GM12878 (cell line): ENCODE results near the gene SMIM38. TPM values are rescaled to one million over a fixed set of nuclear protein-coding genes. Genes with fewer than 3 reads are reported as not detected.

Experiments
- ATAC-seq: fragments of 200-7000 bp; cut with Tn5 transposase; 3 replicates; pipeline ENCODE4 v1.9.1; 2020; ENCODE audit warnings: mild to moderate bottlenecking, moderate library complexity
- BruUV-seq: library from RNA; stranded (reverse); fragments of 400-500 nt; replicated peaks from 2 replicates; lab custom pipeline; 2021; lab: Mats Ljungman, UMichigan
- CTCF ChIA-PET: fragments of 300-600 bp; sonication (Branson Sonifier 250); formaldehyde crosslinking; extraction: SDS; loops from one replicate; lab custom pipeline; 2021; ENCODE audit warnings: inconsistent platforms; lab: Yijun Ruan, JAX
- POLR2A ChIA-PET: fragments of 350-600 bp; formaldehyde crosslinking; extraction: SDS; loops from one replicate; lab custom pipeline; 2021; ENCODE audit warnings: inconsistent platforms; lab: Charles Lee
- RAD21 ChIA-PET: fragments of 300-600 bp; sonication (Branson Sonifier 250); formaldehyde crosslinking; loops from one replicate; lab custom pipeline; 2023; ENCODE audit warnings: antibody characterized with exemption; ENCODE audit not compliant: unreplicated experiment; lab: Charles Lee
- SMC1A ChIA-PET: fragments of 300-600 bp; sonication (Branson Sonifier 250); formaldehyde crosslinking; loops from one replicate; lab custom pipeline; 2023; ENCODE audit not compliant: unreplicated experiment, uncharacterized antibody; lab: Charles Lee
- DNase-seq: peaks from one replicate; pipeline ENCODE4 v3.0.0-alpha.2; 2011; ENCODE audit warnings: low read depth, low spot score
- FAIRE-seq: peaks from 3 replicates; lab custom pipeline; 2011; peaks lifted over from hg19 to GRCh38; lab: Jason Lieb, UNC
- H2AFZ ChIP-seq: 2 replicates; pipeline ENCODE4 v1.6.0; 2011; ENCODE audit warnings: low read depth, low read length, control low read depth; ENCODE audit not compliant: control insufficient read depth
- H3K27ac ChIP-seq: 2 replicates; pipeline ENCODE4 v1.5.1; 2011; ENCODE audit warnings: control low read depth; ENCODE audit not compliant: control insufficient read depth, insufficient read depth
- H3K27me3 ChIP-seq, 2 experiments: replicated peaks in 1 of 2; 2 replicates each; pipeline versions ENCODE4 v1.6.0 to v1.6.1; 2011; ENCODE audit warnings: low read length in 1 of 2; ENCODE audit not compliant: control insufficient read depth in 2 of 2, insufficient read depth in 2 of 2
- H3K36me3 ChIP-seq, 2 experiments: 2 replicates each; pipeline ENCODE4 v1.5.1; 2011; ENCODE audit warnings: low read length in 1 of 2; ENCODE audit not compliant: control insufficient read depth in 2 of 2, insufficient read depth in 2 of 2
- H3K4me1 ChIP-seq: 2 replicates; pipeline ENCODE4 v1.6.1; 2011; ENCODE audit warnings: mild to moderate bottlenecking, low read length, moderate library complexity, mixed read lengths; ENCODE audit not compliant: control insufficient read depth, insufficient read depth
- H3K4me2 ChIP-seq: 2 replicates; pipeline ENCODE4 v1.6.0; 2011; ENCODE audit warnings: control low read depth; ENCODE audit not compliant: control insufficient read depth, insufficient read depth
- H3K4me3 ChIP-seq: fragments of 200-600 bp; sonication (generic); 2 replicates; pipeline ENCODE4 v1.5.1; 2016
- H3K79me2 ChIP-seq: 2 replicates; pipeline ENCODE4 v1.6.0; 2011; ENCODE audit warnings: low read length; ENCODE audit not compliant: control insufficient read depth, insufficient read depth
- H3K9ac ChIP-seq: 2 replicates; pipeline ENCODE4 v1.8.0; 2011; ENCODE audit warnings: low read length, control low read depth, mixed read lengths; ENCODE audit not compliant: control insufficient read depth, insufficient read depth
- H3K9me3 ChIP-seq: replicated peaks from 3 replicates; pipeline ENCODE4 v1.5.1; 2011; ENCODE audit warnings: mild to moderate bottlenecking, low read length; ENCODE audit not compliant: control insufficient read depth, insufficient read depth
- H4K20me1 ChIP-seq: 2 replicates; pipeline ENCODE4 v1.6.0; 2011; ENCODE audit not compliant: control insufficient read depth, insufficient read depth
- CHD4 ChIP-seq: fragments of 200-600 bp; sonication (generic); IDR thresholded peaks from 2 replicates; pipeline ENCODE4 v1.6.1; 2016; ENCODE audit warnings: mild to moderate bottlenecking
- GATAD2B ChIP-seq: fragments of 450-650 bp; conservative IDR thresholded peaks from 2 replicates; pipeline ENCODE4 v1.6.1; 2017; ENCODE audit warnings: low read depth, mild to moderate bottlenecking, moderate library complexity
- KAT2A ChIP-seq: conservative IDR thresholded peaks from 2 replicates; pipeline ENCODE4 v1.6.1; 2011; ENCODE audit warnings: low read depth, low read length; ENCODE audit not compliant: control insufficient read depth
- POLR2AphosphoS2 ChIP-seq: IDR thresholded peaks from 2 replicates; pipeline ENCODE4 v1.6.1; 2011; ENCODE audit warnings: low read depth, mild to moderate bottlenecking, low read length, improper control_type of control experiment, moderate library complexity
- POLR2AphosphoS5 ChIP-seq: IDR thresholded peaks from 2 replicates; pipeline ENCODE4 v1.6.1; 2011; ENCODE audit warnings: mild to moderate bottlenecking, low read length, inconsistent platforms
- POU2F2 ChIP-seq: IDR thresholded peaks from 3 replicates; pipeline ENCODE4 v1.6.1; 2011; ENCODE audit warnings: low read depth, mild to moderate bottlenecking, low read length, borderline replicate concordance
- SP1 ChIP-seq: IDR thresholded peaks from one replicate; pipeline ENCODE4 v1.6.1; 2011; ENCODE audit warnings: low read depth, low read length
- SRF ChIP-seq, 2 experiments: IDR thresholded peaks; 2 replicates each; pipeline ENCODE4 v1.6.1; 2011; ENCODE audit warnings: low read depth in 2 of 2, low read length in 2 of 2, mild to moderate bottlenecking in 1 of 2, moderate library complexity in 1 of 2
- SUZ12 ChIP-seq: fragments of 200-600 bp; sonication (generic); IDR thresholded peaks from one replicate; pipeline ENCODE4 v1.6.1; 2018; ENCODE audit warnings: antibody characterized with exemption, mild to moderate bottlenecking; ENCODE audit not compliant: unreplicated experiment
- TAF1 ChIP-seq: IDR thresholded peaks from 2 replicates; pipeline ENCODE4 v1.6.1; 2011; ENCODE audit warnings: mild to moderate bottlenecking, low read depth, low read length, borderline replicate concordance
- WGBS: methylation state at CpG from one replicate; pipeline ENCODE4 v1.1.6; 2016; ENCODE audit warnings: low lambda C conversion rate; ENCODE audit not compliant: insufficient replicate concordance, insufficient coverage; ENCODE audit errors: missing lambda C conversion rate; 5-methylcytosine and 5-hydroxymethylcytosine counted together
- in situ Hi-C: fragments of 300-500 bp; cut with MboI; formaldehyde crosslinking; loops from 9 replicates; pipeline ENCODE4 v1.14.3; 2018; ENCODE audit warnings: mixed read lengths
- intact Hi-C: fragments of 100-400 bp; cut with micrococcal nuclease; formaldehyde crosslinking; loops from one replicate; pipeline ENCODE4 v1.14.2; 2022; ENCODE audit not compliant: unreplicated experiment
- polyA plus RNA-seq, 11 experiments: library from polyadenylated mRNA; depleted of rRNA in 4 of 11; unstranded in 6 of 11; stranded (reverse) in 5 of 11; fragments of >200 nt; fragmentation: Nextera tagmentation in 4 of 11; fragmentation: Illumina TruSeq in 1 of 11; extraction: Ambion mirVana in 4 of 11; extraction: Trizol in 1 of 11; gene quantifications; 1 replicate in 1 of 11; 2 replicates in 10 of 11; pipeline versions ENCODE4 v1.2.1 to v1.2.3, GENCODE V29; 2011 to 2016; ENCODE audit warnings: inconsistent platforms in 2 of 11, missing spikeins in 2 of 11, low read depth in 1 of 11
- total RNA-seq, 4 experiments: library from RNA; depleted of rRNA in 3 of 4; stranded (reverse); fragments of >200 nt in 3 of 4; fragmentation: Illumina TruSeq in 1 of 4; extraction: Trizol in 1 of 4; gene quantifications; 2 replicates each; pipeline versions ENCODE4 v1.2.1 to v1.2.3, GENCODE V29; 2013 to 2021
- TF ChIP-seq, protein P1 (sequence below): fragments of 450-650 bp; IDR thresholded peaks from 2 replicates; pipeline ENCODE4 v1.6.1; 2016; ENCODE audit warnings: mild to moderate bottlenecking, moderate library complexity, borderline replicate concordance
- TF ChIP-seq, protein P2 (sequence below): fragments of 450-650 bp; IDR thresholded peaks from 2 replicates; pipeline ENCODE4 v1.6.1; 2018; ENCODE audit warnings: borderline replicate concordance, mild to moderate bottlenecking; ENCODE audit not compliant: partially characterized antibody
- TF ChIP-seq, protein P3 (sequence below): fragments of 450-650 bp; formaldehyde crosslinking; IDR thresholded peaks from 2 replicates; pipeline ENCODE4 v1.4.0; 2022; ENCODE audit warnings: mild to moderate bottlenecking, moderate library complexity

The SMIM38 gene
- total and polyA plus RNA-seq, 10 of the 15 experiments (the other 5 are each of a cell fraction or from before 2014, with no cell fraction given), result 0.15 to 5.0 (median 2.1) TPM; not detected in 1

DNA sequence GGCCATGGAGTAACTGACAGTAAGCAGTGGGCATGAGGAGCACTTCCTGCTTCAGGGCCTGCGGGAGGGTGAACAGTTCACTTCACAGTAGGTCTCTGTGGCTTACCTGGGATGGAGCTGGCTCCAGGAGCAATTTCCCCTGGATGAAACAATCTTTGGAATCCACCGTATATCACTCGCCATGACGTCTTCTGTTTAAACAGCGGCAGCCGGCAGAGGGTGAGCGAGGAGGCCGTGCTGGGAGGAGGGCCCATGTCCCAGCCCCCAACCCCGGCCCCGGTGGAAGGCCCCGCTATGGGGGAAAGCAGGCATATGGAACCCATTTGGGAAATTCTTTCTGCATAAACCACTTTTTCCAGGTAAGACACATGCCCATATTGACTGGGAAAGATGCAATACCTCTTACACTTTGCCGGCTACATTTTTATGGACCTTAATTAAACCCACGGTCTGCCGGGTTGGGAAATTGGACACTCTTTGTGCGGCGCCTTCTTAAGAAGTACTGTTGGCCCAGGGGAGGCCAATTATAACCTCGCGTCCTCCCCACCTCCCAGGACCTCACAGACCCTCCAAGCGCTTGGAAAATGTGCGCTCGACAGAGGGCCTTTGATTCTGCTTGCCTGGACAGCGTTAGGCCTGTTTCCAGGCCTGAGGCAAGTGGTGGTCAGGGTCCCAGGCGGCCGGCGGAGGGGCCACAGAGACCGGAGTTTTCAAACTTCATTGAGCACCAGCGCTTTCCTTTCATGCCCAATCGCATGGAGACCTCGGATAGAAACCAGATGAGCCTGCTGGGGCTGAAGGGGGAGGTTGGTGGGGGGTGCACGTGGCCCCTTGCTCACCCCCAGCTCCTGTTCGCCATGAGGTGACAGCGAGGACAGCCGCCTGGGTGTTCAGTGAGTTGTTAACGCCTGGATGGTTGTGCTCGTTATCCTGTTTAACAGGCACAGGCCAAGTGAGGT, 40.4 kb downstream of the SMIM38 start:
- ChIA-PET SMC1A (no interaction called here), RAD21 (no interaction called here), CTCF (no interaction called here), POLR2A (no interaction called here)
- Histone ChIP-seq H3K27ac (no peak overlapping the region), H2AFZ (no peak overlapping the region), H3K4me2 (no peak overlapping the region), H3K9me3 (no peaks in the 10 kb centered on the region; the same call in 2 of the 3 replicates), H3K36me3 (no peaks in the 10 kb centered on the region), H3K9ac (no peak overlapping the region), H3K4me1 (no peaks in the 10 kb centered on the region; the same call in 1 of the 2 replicates), H3K79me2 (no peaks in the 10 kb centered on the region), H3K27me3 (no peaks in the 10 kb centered on the region), H3K4me3 (no peak overlapping the region), H4K20me1 (no peaks in the 10 kb centered on the region)
- in situ Hi-C loops (no loop called here), intact Hi-C loops (no loop called here)
- no peak for DNase-seq
- no TSS peak for BruUV-seq
- WGBS, result 73% methylated on average over 35 of the region's 35 CpGs
- no peak for FAIRE-seq
- ATAC-seq, result no peak
- TF ChIP-seq, protein P1, sequence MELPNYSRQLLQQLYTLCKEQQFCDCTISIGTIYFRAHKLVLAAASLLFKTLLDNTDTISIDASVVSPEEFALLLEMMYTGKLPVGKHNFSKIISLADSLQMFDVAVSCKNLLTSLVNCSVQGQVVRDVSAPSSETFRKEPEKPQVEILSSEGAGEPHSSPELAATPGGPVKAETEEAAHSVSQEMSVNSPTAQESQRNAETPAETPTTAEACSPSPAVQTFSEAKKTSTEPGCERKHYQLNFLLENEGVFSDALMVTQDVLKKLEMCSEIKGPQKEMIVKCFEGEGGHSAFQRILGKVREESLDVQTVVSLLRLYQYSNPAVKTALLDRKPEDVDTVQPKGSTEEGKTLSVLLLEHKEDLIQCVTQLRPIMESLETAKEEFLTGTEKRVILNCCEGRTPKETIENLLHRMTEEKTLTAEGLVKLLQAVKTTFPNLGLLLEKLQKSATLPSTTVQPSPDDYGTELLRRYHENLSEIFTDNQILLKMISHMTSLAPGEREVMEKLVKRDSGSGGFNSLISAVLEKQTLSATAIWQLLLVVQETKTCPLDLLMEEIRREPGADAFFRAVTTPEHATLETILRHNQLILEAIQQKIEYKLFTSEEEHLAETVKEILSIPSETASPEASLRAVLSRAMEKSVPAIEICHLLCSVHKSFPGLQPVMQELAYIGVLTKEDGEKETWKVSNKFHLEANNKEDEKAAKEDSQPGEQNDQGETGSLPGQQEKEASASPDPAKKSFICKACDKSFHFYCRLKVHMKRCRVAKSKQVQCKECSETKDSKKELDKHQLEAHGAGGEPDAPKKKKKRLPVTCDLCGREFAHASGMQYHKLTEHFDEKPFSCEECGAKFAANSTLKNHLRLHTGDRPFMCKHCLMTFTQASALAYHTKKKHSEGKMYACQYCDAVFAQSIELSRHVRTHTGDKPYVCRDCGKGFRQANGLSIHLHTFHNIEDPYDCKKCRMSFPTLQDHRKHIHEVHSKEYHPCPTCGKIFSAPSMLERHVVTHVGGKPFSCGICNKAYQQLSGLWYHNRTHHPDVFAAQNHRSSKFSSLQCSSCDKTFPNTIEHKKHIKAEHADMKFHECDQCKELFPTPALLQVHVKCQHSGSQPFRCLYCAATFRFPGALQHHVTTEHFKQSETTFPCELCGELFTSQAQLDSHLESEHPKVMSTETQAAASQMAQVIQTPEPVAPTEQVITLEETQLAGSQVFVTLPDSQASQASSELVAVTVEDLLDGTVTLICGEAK, result no peak
- TF ChIP-seq POLR2AphosphoS2, result no peak
- TF ChIP-seq GATAD2B, result no peak
- no peak for TF ChIP-seq SRF (IDR thresholded peaks at IDR 0.05; ENCODE audit: low read depth in 2 of 2, low read length in 2 of 2)
- no peak for TF ChIP-seq KAT2A
- no peak for TF ChIP-seq POLR2AphosphoS5
- no peak for TF ChIP-seq TAF1
- TF ChIP-seq, protein P2, sequence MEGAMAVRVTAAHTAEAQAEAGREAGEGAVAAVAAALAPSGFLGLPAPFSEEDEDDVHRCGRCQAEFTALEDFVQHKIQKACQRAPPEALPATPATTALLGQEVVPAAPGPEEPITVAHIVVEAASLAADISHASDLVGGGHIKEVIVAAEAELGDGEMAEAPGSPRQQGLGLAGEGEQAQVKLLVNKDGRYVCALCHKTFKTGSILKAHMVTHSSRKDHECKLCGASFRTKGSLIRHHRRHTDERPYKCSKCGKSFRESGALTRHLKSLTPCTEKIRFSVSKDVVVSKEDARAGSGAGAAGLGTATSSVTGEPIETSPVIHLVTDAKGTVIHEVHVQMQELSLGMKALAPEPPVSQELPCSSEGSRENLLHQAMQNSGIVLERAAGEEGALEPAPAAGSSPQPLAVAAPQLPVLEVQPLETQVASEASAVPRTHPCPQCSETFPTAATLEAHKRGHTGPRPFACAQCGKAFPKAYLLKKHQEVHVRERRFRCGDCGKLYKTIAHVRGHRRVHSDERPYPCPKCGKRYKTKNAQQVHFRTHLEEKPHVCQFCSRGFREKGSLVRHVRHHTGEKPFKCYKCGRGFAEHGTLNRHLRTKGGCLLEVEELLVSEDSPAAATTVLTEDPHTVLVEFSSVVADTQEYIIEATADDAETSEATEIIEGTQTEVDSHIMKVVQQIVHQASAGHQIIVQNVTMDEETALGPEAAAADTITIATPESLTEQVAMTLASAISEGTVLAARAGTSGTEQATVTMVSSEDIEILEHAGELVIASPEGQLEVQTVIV, result no peak
- TF ChIP-seq SUZ12, result no peak
- no peak for TF ChIP-seq SP1
- no peak for TF ChIP-seq POU2F2
- no peak for TF ChIP-seq CHD4
- TF ChIP-seq, protein P3, sequence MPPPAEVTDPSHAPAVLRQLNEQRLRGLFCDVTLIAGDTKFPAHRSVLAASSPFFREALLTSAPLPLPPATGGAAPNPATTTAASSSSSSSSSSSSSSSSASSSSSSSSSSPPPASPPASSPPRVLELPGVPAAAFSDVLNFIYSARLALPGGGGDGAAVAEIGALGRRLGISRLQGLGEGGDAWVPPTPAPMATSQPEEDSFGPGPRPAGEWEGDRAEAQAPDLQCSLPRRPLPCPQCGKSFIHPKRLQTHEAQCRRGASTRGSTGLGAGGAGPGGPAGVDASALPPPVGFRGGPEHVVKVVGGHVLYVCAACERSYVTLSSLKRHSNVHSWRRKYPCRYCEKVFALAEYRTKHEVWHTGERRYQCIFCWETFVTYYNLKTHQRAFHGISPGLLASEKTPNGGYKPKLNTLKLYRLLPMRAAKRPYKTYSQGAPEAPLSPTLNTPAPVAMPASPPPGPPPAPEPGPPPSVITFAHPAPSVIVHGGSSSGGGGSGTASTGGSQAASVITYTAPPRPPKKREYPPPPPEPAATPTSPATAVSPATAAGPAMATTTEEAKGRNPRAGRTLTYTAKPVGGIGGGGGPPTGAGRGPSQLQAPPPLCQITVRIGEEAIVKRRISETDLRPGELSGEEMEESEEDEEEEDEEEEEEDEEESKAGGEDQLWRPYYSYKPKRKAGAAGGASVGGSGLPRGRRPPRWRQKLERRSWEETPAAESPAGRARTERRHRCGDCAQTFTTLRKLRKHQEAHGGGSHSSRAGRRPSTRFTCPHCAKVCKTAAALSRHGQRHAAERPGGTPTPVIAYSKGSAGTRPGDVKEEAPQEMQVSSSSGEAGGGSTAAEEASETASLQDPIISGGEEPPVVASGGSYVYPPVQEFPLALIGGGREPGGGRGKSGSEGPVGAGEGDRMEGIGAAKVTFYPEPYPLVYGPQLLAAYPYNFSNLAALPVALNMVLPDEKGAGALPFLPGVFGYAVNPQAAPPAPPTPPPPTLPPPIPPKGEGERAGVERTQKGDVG (CRISPR knock-in tag), result no peak
